CD1c-positive myeloid dendritic cell (primary cell): ENCODE data around the gene B3GNT7.
"Not testable (repeated sequence)": the region's sequence is repeated elsewhere in the genome, so short reads cannot be mapped to it uniquely, and the experiment has no call there.

ENCODE experiments used
- DNase-seq: peaks from one replicate; pipeline ENCODE4 v3.0.0-alpha.2; 2016; ENCODE audit errors: extremely low spot score

B3GNT7 gene

GRCh38 chr2:231364961-231365810, 30.3 kb upstream of the B3GNT7 start:
- DNase-seq: peak; percentile 26

GRCh38 chr2:231367178-231367577, 28.3 kb upstream of the B3GNT7 start:
- no peak for DNase-seq

- DNase-seq: no peak
Measured at GRCh38 chr2:231369580-231370428, 25.7 kb upstream of the B3GNT7 start.

GRCh38 chr2:231370429-231370748, 25.1 kb upstream of the B3GNT7 start:
- no peak for DNase-seq

- no peak for DNase-seq
Measured at GRCh38 chr2:231370749-231371429, 24.6 kb upstream of the B3GNT7 start.

- DNase-seq: no peak
Measured at GRCh38 chr2:231371430-231372054, 24.0 kb upstream of the B3GNT7 start.

GRCh38 chr2:231372326-231372725, 23.2 kb upstream of the B3GNT7 start:
- no peak for DNase-seq

GRCh38 chr2:231373184-231373583, 22.3 kb upstream of the B3GNT7 start:
- no peak for DNase-seq

- DNase-seq: no peak
Measured at GRCh38 chr2:231373786-231374349, 21.6 kb upstream of the B3GNT7 start.

GRCh38 chr2:231374771-231375170, 20.7 kb upstream of the B3GNT7 start:
- no peak for DNase-seq

- DNase-seq: not testable (repeated sequence)
Measured at GRCh38 chr2:231375994-231376615, 19.4 kb upstream of the B3GNT7 start.

GRCh38 chr2:231376857-231377256, 18.7 kb upstream of the B3GNT7 start:
- DNase-seq: no peak

- DNase-seq: no peak
Measured at GRCh38 chr2:231378026-231378722, 17.3 kb upstream of the B3GNT7 start.

- DNase-seq: no peak
Measured at GRCh38 chr2:231379266-231380215, 16.0 kb upstream of the B3GNT7 start.

GRCh38 chr2:231380307-231380706, 15.2 kb upstream of the B3GNT7 start:
- DNase-seq: no peak

GRCh38 chr2:231380991-231381847, 14.3 kb upstream of the B3GNT7 start:
- DNase-seq: no peak

GRCh38 chr2:231382116-231382515, 13.4 kb upstream of the B3GNT7 start:
- no peak for DNase-seq

GRCh38 chr2:231383416-231384108, 11.9 kb upstream of the B3GNT7 start:
- DNase-seq: no peak
